Neural cell (in vitro differentiated cells): Measurements from ENCODE around the gene CAPN12. TPM values are rescaled to one million over a fixed set of nuclear protein-coding genes. Genes with fewer than 3 reads are reported as not detected.
"Not testable (repeated sequence)": the region's sequence is repeated elsewhere in the genome, so short reads cannot be mapped to it uniquely, and the experiment has no call there.

ENCODE experiments used
- H2AFZ ChIP-seq: fragments of 200-600, 300-800 bp; sonication (generic), shearing (Covaris generic); 2 replicates; pipeline ENCODE4 v1.6.0; 2014; ENCODE audit warnings: low read depth, mild to moderate bottlenecking, antibody characterized with exemption, low read length, moderate library complexity
- H3F3A ChIP-seq: fragments of 200-600 bp; shearing (Covaris generic); 2 replicates; pipeline ENCODE4 v1.6.1; 2016; ENCODE audit warnings: mild to moderate bottlenecking, moderate library complexity, mixed read lengths, antibody characterized with exemption, low read length; ENCODE audit not compliant: insufficient read depth, poor library complexity, severe bottlenecking
- H3K27ac ChIP-seq: fragments of 200-600, 300-800 bp; sonication (generic), shearing (Covaris generic); 2 replicates; pipeline ENCODE4 v1.5.1; 2014; ENCODE audit warnings: mild to moderate bottlenecking, low read length, moderate library complexity
- H3K27me3 ChIP-seq: fragments of 300-800, 200-600 bp; sonication (generic), shearing (Covaris generic); 2 replicates; pipeline ENCODE4 v1.6.0; 2014; ENCODE audit warnings: mild to moderate bottlenecking, low read depth, low read length, moderate library complexity; ENCODE audit not compliant: insufficient read depth
- H3K36me3 ChIP-seq: fragments of 300-800, 200-600 bp; sonication (generic), shearing (Covaris generic); 2 replicates; pipeline ENCODE4 v1.5.1; 2014; ENCODE audit warnings: mild to moderate bottlenecking, antibody characterized with exemption, low read length, moderate library complexity; ENCODE audit not compliant: insufficient read depth
- H3K4me2 ChIP-seq: fragments of 300-800, 200-600 bp; sonication (generic), shearing (Covaris generic); 2 replicates; pipeline ENCODE4 v1.6.0; 2014; ENCODE audit warnings: mild to moderate bottlenecking, low read length
- H3K4me3 ChIP-seq: fragments of 300-800, 200-600 bp; sonication (generic), shearing (Covaris generic); 2 replicates; pipeline ENCODE4 v1.5.1; 2014; ENCODE audit warnings: mild to moderate bottlenecking, low read length, moderate library complexity
- H3K79me2 ChIP-seq: fragments of 200-600 bp; shearing (Covaris generic); replicated peaks from 2 replicates; pipeline ENCODE4 v1.6.0; 2014; ENCODE audit warnings: mild to moderate bottlenecking, low read length, moderate library complexity; ENCODE audit not compliant: insufficient read depth
- H3K9ac ChIP-seq: fragments of 300-800, 200-600 bp; sonication (generic), shearing (Covaris generic); 2 replicates; pipeline ENCODE4 v1.6.1; 2016; ENCODE audit warnings: mild to moderate bottlenecking, low read length, mixed read lengths
- H3K9me2 ChIP-seq: fragments of 200-600 bp; shearing (Covaris generic); 2 replicates; pipeline ENCODE4 v1.6.1; 2016; ENCODE audit warnings: mild to moderate bottlenecking, low read length, mixed read lengths; ENCODE audit not compliant: insufficient read depth
- H3K9me3 ChIP-seq: fragments of 200-600, 300-800 bp; sonication (generic), shearing (Covaris generic); 2 replicates; pipeline ENCODE4 v1.6.1; 2016; ENCODE audit warnings: mild to moderate bottlenecking, mixed run types, low read length, moderate library complexity, mixed read lengths
- H4K20me1 ChIP-seq: fragments of 200-600 bp; shearing (Covaris generic); 2 replicates; pipeline ENCODE4 v1.6.1; 2016; ENCODE audit warnings: mild to moderate bottlenecking, mixed run types; ENCODE audit not compliant: insufficient read depth
- CTCF ChIP-seq: fragments of 450-650 bp; IDR thresholded peaks from 2 replicates; pipeline ENCODE4 v1.5.1; 2014; ENCODE audit warnings: antibody characterized with exemption, mild to moderate bottlenecking, moderate library complexity; ENCODE audit not compliant: poor library complexity, severe bottlenecking
- EP300 ChIP-seq: fragments of 450-650 bp; conservative IDR thresholded peaks from 2 replicates; pipeline ENCODE4 v1.6.1; 2014; ENCODE audit warnings: antibody characterized with exemption, mild to moderate bottlenecking, moderate library complexity; ENCODE audit not compliant: poor library complexity, severe bottlenecking
- EZH2 ChIP-seq: fragments of 200-600, 300-800 bp; shearing (Covaris generic), sonication (generic); IDR thresholded peaks from 2 replicates; pipeline ENCODE4 v1.6.1; 2014; ENCODE audit warnings: antibody characterized with exemption, low read length, borderline replicate concordance, mild to moderate bottlenecking; ENCODE audit not compliant: insufficient read depth, poor library complexity, severe bottlenecking
- MXI1 ChIP-seq: fragments of 450-650 bp; conservative IDR thresholded peaks from 2 replicates; pipeline ENCODE4 v1.6.1; 2014; ENCODE audit warnings: antibody characterized with exemption, mild to moderate bottlenecking; ENCODE audit not compliant: poor library complexity, severe bottlenecking
- POLR2AphosphoS5 ChIP-seq: IDR thresholded peaks from 2 replicates; pipeline ENCODE4 v1.6.1; 2012
- RAD21 ChIP-seq: fragments of 450-650 bp; conservative IDR thresholded peaks from 2 replicates; pipeline ENCODE4 v1.6.1; 2014; ENCODE audit warnings: antibody characterized with exemption, mild to moderate bottlenecking, moderate library complexity
- REST ChIP-seq: IDR thresholded peaks from 2 replicates; pipeline ENCODE4 v1.6.1; 2012; ENCODE audit warnings: borderline replicate concordance
- SMC3 ChIP-seq: fragments of 450-650 bp; conservative IDR thresholded peaks from 2 replicates; pipeline ENCODE4 v1.6.1; 2014; ENCODE audit warnings: antibody characterized with exemption, mild to moderate bottlenecking, moderate library complexity; ENCODE audit not compliant: poor library complexity
- TAF1 ChIP-seq: IDR thresholded peaks from 2 replicates; pipeline ENCODE4 v1.6.1; 2012; ENCODE audit warnings: low read depth
- polyA plus RNA-seq: library from polyadenylated mRNA; depleted of rRNA; stranded (reverse); fragments of >200 nt; gene quantifications from 2 replicates; pipeline ENCODE4 v1.2.3, GENCODE V29; 2014

CAPN12 gene
- polyA plus RNA-seq, 1 donor from 2014 or later = not detected

GRCh38 chr19:38774181-38774950 is 30.1 kb upstream of the CAPN12 start:
- H2AFZ ChIP-seq = no peak overlapping the region
- no peaks in the 10 kb centered on the region for H4K20me1 ChIP-seq
- H3K9ac ChIP-seq = no peak overlapping the region
- no peaks in the 10 kb centered on the region for H3K27me3 ChIP-seq
- no peak overlapping the region for H3K27ac ChIP-seq
- H3K9me2 ChIP-seq = no peaks in the 10 kb centered on the region
- H3K79me2 ChIP-seq = no peaks in the 10 kb centered on the region
- no peaks in the 10 kb centered on the region for H3F3A ChIP-seq
- H3K9me3 ChIP-seq = no peaks in the 10 kb centered on the region
- H3K36me3 ChIP-seq = no peaks in the 10 kb centered on the region
- no peak for TF ChIP-seq TAF1
- TF ChIP-seq MXI1 = no peak
- TF ChIP-seq CTCF = no peak
- TF ChIP-seq RAD21 = no peak
- TF ChIP-seq POLR2AphosphoS5 = no peak
- no peak for TF ChIP-seq EP300
- no peak for TF ChIP-seq SMC3
- TF ChIP-seq EZH2 = no peak
- no peak for TF ChIP-seq REST
- H3K4me3 ChIP-seq = no peak overlapping the region
- H3K4me2 ChIP-seq = no peak overlapping the region

GRCh38 chr19:38773469-38774177 is 29.3 kb upstream of the CAPN12 start, which contains the start of gene LGALS7:
Gene LGALS7 (minus strand): TSS chr19:38773517. CDS start chr19:38773492, 25 bp downstream.
- TF ChIP-seq MXI1 (no peak), RAD21 (no peak), EZH2 (no peak), CTCF (no peak), REST (no peak), SMC3 (no peak), EP300 (no peak), TAF1 (no peak), POLR2AphosphoS5 (no peak)
- H3K9ac ChIP-seq = no peak within 1 kb of the TSS
- H4K20me1 ChIP-seq = no peaks in the 10 kb centered on the region
- no peak within 1 kb of the TSS for H3K27ac ChIP-seq
- no peak within 1 kb of the TSS for H2AFZ ChIP-seq
- no peak within 1 kb of the TSS for H3K4me2 ChIP-seq
- H3K27me3 ChIP-seq = no peaks in the 10 kb centered on the region
- H3K79me2 ChIP-seq = no peaks in the 10 kb centered on the region
- H3K9me3 ChIP-seq = no peaks in the 10 kb centered on the region
- no peaks in the 10 kb centered on the region for H3K9me2 ChIP-seq
- no peaks in the 10 kb centered on the region for H3F3A ChIP-seq
- H3K4me3 ChIP-seq = no peak within 1 kb of the TSS
- no peaks in the 10 kb centered on the region for H3K36me3 ChIP-seq

- H3K9me3 ChIP-seq, H3F3A ChIP-seq, H3K4me2 ChIP-seq, H2AFZ ChIP-seq, H3K27me3 ChIP-seq, H3K4me3 ChIP-seq, H3K79me2 ChIP-seq, H3K36me3 ChIP-seq, H3K9me2 ChIP-seq, H3K9ac ChIP-seq, H3K27ac ChIP-seq, H4K20me1 ChIP-seq: not testable (repeated sequence)
These were observed 27.3 kb upstream of the CAPN12 start for GRCh38 chr19:38771569-38771968.
